Sigmoid colon (tissue), 7 donors: ENCODE results near the gene WNT10A. TPM values are rescaled to one million over a fixed set of nuclear protein-coding genes. Genes with fewer than 3 reads are reported as not detected.

Source experiments
- DNase-seq: peaks from one replicate; pipeline ENCODE4 v3.0.0-alpha.2; 2019
- H3K27ac ChIP-seq, 4 donors: fragments of 200-600 bp; sonication (generic); one replicate each; pipeline ENCODE4 v1.5.1; 2016 to 2019; ENCODE audit warnings: mild to moderate bottlenecking in 1 of 4
- H3K27me3 ChIP-seq, 3 donors: fragments of 200-600 bp; sonication (generic); one replicate each; pipeline ENCODE4 v1.5.1; 2019; ENCODE audit warnings: mild to moderate bottlenecking in 1 of 3
- H3K36me3 ChIP-seq, 4 donors: fragments of 200-600 bp; sonication (generic); one replicate each; pipeline ENCODE4 v1.5.1; 2016 to 2019
- H3K4me1 ChIP-seq, 4 donors: fragments of 200-600 bp; sonication (generic); one replicate each; pipeline ENCODE4 v1.5.1; 2017 to 2019
- H3K4me3 ChIP-seq, 4 donors: fragments of 200-600 bp; sonication (generic); one replicate each; pipeline ENCODE4 v1.5.1; 2017 to 2019; ENCODE audit warnings: mild to moderate bottlenecking in 2 of 4, moderate library complexity in 1 of 4
- H3K9me3 ChIP-seq, 4 donors: fragments of 200-600 bp in 3 of 4; sonication (generic) in 3 of 4; one replicate each; pipeline versions ENCODE4 v1.5.1 to v1.6.1; 2013 to 2019
- CTCF ChIP-seq, 4 experiments: fragments of 450-650 bp in 3 of 4; fragments of 200-600 bp in 1 of 4; IDR thresholded peaks; one replicate each; pipeline ENCODE4 v1.5.1; 2016 to 2019; ENCODE audit warnings: antibody characterized with exemption in 4 of 4, mild to moderate bottlenecking in 3 of 4, moderate library complexity in 2 of 4
- EP300 ChIP-seq, 4 donors: sonication (generic); formaldehyde crosslinking; IDR thresholded peaks; one replicate each; pipeline ENCODE4 v1.6.1; 2017; ENCODE audit warnings: antibody characterized with exemption in 4 of 4
- POLR2A ChIP-seq, 2 donors: fragments of 450-650 bp; IDR thresholded peaks; one replicate each; pipeline ENCODE4 v1.6.1; 2016; ENCODE audit warnings: antibody characterized with exemption in 2 of 2, mild to moderate bottlenecking in 2 of 2, moderate library complexity in 2 of 2
- POLR2AphosphoS5 ChIP-seq, 4 donors: sonication (generic); formaldehyde crosslinking; IDR thresholded peaks; one replicate each; pipeline ENCODE4 v1.6.1; 2017; ENCODE audit warnings: antibody characterized with exemption in 4 of 4
- WGBS, 2 donors: extraction: QIAGEN DNeasy Blood & Tissue Kit; methylation state at CpG; one replicate each; pipeline ENCODE4 v1.1.7; 2013; 5-methylcytosine and 5-hydroxymethylcytosine counted together
- intact Hi-C: fragments of 100-400 bp; cut with DNase I; formaldehyde crosslinking; loops from one replicate; pipeline ENCODE4 v1.15.1; 2023
- polyA plus RNA-seq, 3 donors: library from polyadenylated mRNA; stranded (reverse); fragments of 200-250 nt; gene quantifications; one replicate each; pipeline ENCODE4 v1.2.3, GENCODE V29; 2013
- total RNA-seq, 4 donors: library from RNA; depleted of rRNA; stranded (reverse); fragments of >200 nt; gene quantifications; one replicate each; pipeline ENCODE4 v1.1.0, GENCODE V29; 2016
- donor health status: healthy with polysubstance abuse.
- donor health status: Bipolar disorder and iron deficiency.
- donor health status: healthy.

WNT10A gene
- total and polyA plus RNA-seq, 7 donors = 0.38 TPM; not detected in 6

DNA sequence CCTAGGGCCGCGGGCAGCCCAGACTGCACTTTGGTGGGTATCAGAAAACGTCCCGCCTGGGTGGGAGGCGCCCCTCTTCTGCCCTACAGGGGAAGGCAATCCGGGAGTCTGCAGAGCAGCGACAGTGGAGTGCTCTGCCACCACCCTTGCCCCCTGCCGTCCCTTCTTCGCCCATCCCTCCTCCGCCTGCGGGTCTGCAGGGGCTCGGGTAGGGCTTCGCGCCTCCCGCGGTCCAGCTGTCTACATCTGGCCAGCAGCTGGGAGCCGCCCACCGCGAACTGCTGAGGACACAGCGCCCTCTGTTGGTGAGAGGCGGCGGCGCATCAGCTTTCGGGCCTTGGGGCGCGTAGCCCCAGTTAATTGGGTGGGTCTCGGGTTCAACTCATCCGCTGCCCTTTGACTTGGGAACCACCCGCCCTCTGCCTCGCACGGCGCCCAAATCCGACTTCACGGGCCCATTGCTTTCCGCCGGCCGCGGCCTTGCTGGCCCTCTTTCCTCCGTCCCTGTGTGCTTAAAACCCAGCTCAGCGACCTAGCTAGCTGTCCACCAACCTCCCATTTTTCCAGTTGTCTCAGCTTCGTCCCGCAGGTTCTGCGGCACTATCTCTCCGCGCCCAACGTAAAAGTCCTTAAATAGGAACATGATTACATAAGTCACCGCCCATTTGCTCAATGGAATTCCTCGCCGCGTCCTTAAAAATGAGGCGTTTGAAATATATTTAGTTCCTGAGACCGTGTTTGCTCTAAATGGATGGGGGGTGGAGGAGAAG, 17.6 kb downstream of the WNT10A start:
- H3K4me3 ChIP-seq = no peak overlapping the region
- no peaks in the 10 kb centered on the region for H3K9me3 ChIP-seq
- H3K36me3 ChIP-seq = no peaks in the 10 kb centered on the region
- TF ChIP-seq EP300 (IDR thresholded peaks at IDR 0.05) = no peak
- no peak for TF ChIP-seq POLR2AphosphoS5 (IDR thresholded peaks at IDR 0.05)
- peak; percentile 78 to 97 (median 92) for TF ChIP-seq CTCF (IDR thresholded peaks at IDR 0.05)
- no peak for TF ChIP-seq POLR2A (IDR thresholded peaks at IDR 0.05)
- no peak overlapping the region for H3K27ac ChIP-seq
- DNase-seq = peak; percentile 79
- peaks cover 42 to 99% (median 90%) of the 10 kb centered on the region in 3 donors for H3K27me3 ChIP-seq
- H3K4me1 ChIP-seq = peaks cover 0 to 28% (median 24%) of the 10 kb centered on the region in 4 donors
- intact Hi-C loops = loop anchor here (1.0 to 2.0 kb wide), 2 partner anchors 21 to 45 kb away; no protein-coding TSS in a partner anchor
- 3 to 4% methylated on average over 52 of the region's 52 CpGs for WGBS, 2 donors

- intact Hi-C loops = loop anchor here (2.0 kb wide), 1 partner anchor 22 kb away; no protein-coding TSS in a partner anchor
- peaks cover 0 to 26% (median 22%) of the 10 kb centered on the region in 4 donors for H3K4me1 ChIP-seq
- H3K9me3 ChIP-seq = no peaks in the 10 kb centered on the region
- no peak for DNase-seq
- TF ChIP-seq POLR2AphosphoS5 (IDR thresholded peaks at IDR 0.05) (no peak), CTCF (IDR thresholded peaks at IDR 0.05) (no peak), POLR2A (IDR thresholded peaks at IDR 0.05) (no peak), EP300 (IDR thresholded peaks at IDR 0.05) (no peak)
- no peak overlapping the region for H3K27ac ChIP-seq
- H3K27me3 ChIP-seq = peaks cover 35 to 99% (median 87%) of the 10 kb centered on the region in 3 donors
- no peaks in the 10 kb centered on the region for H3K36me3 ChIP-seq
- H3K4me3 ChIP-seq = no peak overlapping the region
- WGBS, 2 donors = 23 to 32% methylated on average over 12 of the region's 12 CpGs
These were observed 18.5 kb downstream of the WNT10A start for GRCh38 chr2:218899147-218899546.

DNA sequence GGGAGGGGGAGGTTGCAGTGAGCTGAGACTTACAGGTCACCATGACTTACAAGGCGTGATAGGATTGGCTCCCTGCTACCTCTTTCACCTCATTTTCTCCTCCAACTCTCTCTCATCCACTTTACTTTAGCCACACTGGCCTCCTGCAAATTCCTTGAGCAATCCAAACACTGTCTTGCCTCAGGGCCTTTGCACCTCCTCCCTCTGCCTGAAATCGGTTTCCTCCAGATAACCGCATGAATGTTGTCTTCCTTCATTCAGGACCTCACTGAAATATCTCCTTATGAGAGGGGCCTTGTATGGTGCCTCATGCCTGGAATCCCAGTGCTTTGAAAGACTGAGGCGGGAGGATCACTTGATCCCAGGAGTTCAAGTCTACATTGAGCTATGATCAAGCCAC, 21.8 kb downstream of the WNT10A start:
- WGBS, 2 donors = 90 to 92% methylated on average over 4 of the region's 4 CpGs
- TF ChIP-seq CTCF (IDR thresholded peaks at IDR 0.05) (no peak), POLR2A (IDR thresholded peaks at IDR 0.05) (no peak), EP300 (IDR thresholded peaks at IDR 0.05) (no peak), POLR2AphosphoS5 (IDR thresholded peaks at IDR 0.05) (no peak)
- DNase-seq = no peak

GRCh38 chr2:218904176-218904575, 23.5 kb downstream of the WNT10A start:
- intact Hi-C loops = no loop called here
- WGBS, 2 donors = 18 to 22% methylated on average over 2 of the region's 2 CpGs
- H3K36me3 ChIP-seq = no peaks in the 10 kb centered on the region

More for the DNA sequence above, 21.8 kb downstream of the WNT10A start:
- H3K9me3 ChIP-seq = no peaks in the 10 kb centered on the region
- intact Hi-C loops = no loop called here
- H3K27ac ChIP-seq = no peak overlapping the region
- H3K36me3 ChIP-seq = no peaks in the 10 kb centered on the region
- no peak overlapping the region for H3K4me3 ChIP-seq
- peaks cover 0 to 15% (median 12%) of the 10 kb centered on the region in 4 donors for H3K4me1 ChIP-seq
- peaks cover 3 to 84% (median 54%) of the 10 kb centered on the region in 3 donors for H3K27me3 ChIP-seq

More at GRCh38 chr2:218904176-218904575, 23.5 kb downstream of the WNT10A start:
- Histone ChIP-seq H3K27me3 (peaks cover 0 to 66% (median 38%) of the 10 kb centered on the region in 3 donors), H3K4me1 (peaks cover 0 to 7% (median 4%) of the 10 kb centered on the region in 4 donors), H3K4me3 (no peak overlapping the region), H3K9me3 (no peaks in the 10 kb centered on the region), H3K27ac (no peak overlapping the region)
- TF ChIP-seq CTCF (IDR thresholded peaks at IDR 0.05) = no peak
- no peak for TF ChIP-seq POLR2AphosphoS5 (IDR thresholded peaks at IDR 0.05)
- TF ChIP-seq POLR2A (IDR thresholded peaks at IDR 0.05) = no peak
- TF ChIP-seq EP300 (IDR thresholded peaks at IDR 0.05) = no peak
- no peak for DNase-seq
